ENCODE measurements around the gene RSPH6A. TPM values are rescaled to one million over a fixed set of nuclear protein-coding genes. Genes with fewer than 3 reads are reported as not detected.

RSPH6A gene
- total RNA-seq, 2 experiments from 2014 or later: 0.17 to 0.25 TPM

DNA sequence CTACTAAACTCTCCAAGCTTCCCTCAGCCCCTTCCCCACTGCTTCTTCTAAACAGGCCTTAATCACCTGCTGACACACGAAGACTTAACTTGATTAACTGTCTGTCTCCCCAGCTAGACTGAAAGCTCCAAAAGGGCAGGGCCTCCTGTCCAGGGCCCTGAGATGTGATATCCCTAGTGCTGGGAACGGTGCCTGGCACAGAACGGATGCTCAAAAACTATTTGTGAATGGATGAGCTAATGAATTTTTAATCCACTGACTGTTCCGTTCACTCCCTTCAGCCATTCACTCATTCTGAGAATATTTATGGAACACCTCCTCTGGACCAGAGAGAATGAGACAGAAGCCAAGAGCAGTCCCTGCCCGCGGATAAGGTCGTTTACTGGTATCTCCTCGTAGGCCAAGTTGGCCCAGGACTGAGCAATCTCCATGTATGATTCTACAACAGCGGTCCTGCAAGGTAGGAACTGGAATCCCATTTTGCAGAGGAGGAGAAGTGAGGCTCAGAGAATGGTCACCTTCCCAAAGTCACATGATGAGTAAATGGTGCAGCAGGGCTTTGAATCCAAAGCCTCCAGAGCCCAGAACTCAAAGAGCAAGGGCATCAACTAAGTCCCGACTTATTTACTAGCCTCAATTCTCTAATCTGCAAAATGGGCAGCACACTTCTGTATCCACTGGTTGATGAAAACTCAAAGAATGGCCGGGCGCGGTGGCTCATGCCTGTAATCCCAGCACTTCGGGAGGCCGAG is 25.9 kb downstream of the RSPH6A start:
- H3K4me1 Mint-ChIP-seq (ENCODE audit: low read depth): peaks cover 46% of the 10 kb centered on the region
- ChIA-PET CTCF (interaction anchor here (0.9 to 1.0 kb wide), 2 partner anchors 10 to 19 kb away, joined by 3 to 5 read pairs; no protein-coding TSS in a partner anchor), POLR2A (interaction anchor here (1.1 to 5.5 kb wide), 2 partner anchors 16 to 20 kb away, joined by 4 to 50 read pairs; partner anchors contain the start of gene SIX5)
- ATAC-seq (ENCODE audit: poor library complexity) (no peak), DNase-seq (no peak)
- Histone ChIP-seq H3K9me3 (ENCODE audit: control insufficient read depth in 1 of 2, insufficient read depth in 1 of 2, low read length in 2 of 2) (peaks cover 0 to 4% of the 10 kb centered on the region in 2 experiments), H3K4me3 (ENCODE audit: low read length) (no peak overlapping the region), H3K4me1 (ENCODE audit: insufficient read depth, low read length) (peaks cover 30% of the 10 kb centered on the region), H3K27me3 (ENCODE audit: control insufficient read depth in 1 of 2, insufficient read depth in 2 of 2, low read length in 2 of 2) (peaks cover 0 to 1% of the 10 kb centered on the region in 2 experiments), H3K36me3 (ENCODE audit: insufficient read depth, low read length) (peaks cover 29% of the 10 kb centered on the region), H3K27ac (ENCODE audit: low read depth in 1 of 2, low read length in 2 of 2) (no peak overlapping the region)
- H3K27me3 Mint-ChIP-seq: peaks cover 21% of the 10 kb centered on the region
- H3K4me3 Mint-ChIP-seq: no peak overlapping the region
- H3K36me3 Mint-ChIP-seq (ENCODE audit: low read depth): peaks cover 55% of the 10 kb centered on the region
- intact Hi-C loops (cut with DNase I, micrococcal nuclease): no loop called here
- TF ChIP-seq, protein P1, sequence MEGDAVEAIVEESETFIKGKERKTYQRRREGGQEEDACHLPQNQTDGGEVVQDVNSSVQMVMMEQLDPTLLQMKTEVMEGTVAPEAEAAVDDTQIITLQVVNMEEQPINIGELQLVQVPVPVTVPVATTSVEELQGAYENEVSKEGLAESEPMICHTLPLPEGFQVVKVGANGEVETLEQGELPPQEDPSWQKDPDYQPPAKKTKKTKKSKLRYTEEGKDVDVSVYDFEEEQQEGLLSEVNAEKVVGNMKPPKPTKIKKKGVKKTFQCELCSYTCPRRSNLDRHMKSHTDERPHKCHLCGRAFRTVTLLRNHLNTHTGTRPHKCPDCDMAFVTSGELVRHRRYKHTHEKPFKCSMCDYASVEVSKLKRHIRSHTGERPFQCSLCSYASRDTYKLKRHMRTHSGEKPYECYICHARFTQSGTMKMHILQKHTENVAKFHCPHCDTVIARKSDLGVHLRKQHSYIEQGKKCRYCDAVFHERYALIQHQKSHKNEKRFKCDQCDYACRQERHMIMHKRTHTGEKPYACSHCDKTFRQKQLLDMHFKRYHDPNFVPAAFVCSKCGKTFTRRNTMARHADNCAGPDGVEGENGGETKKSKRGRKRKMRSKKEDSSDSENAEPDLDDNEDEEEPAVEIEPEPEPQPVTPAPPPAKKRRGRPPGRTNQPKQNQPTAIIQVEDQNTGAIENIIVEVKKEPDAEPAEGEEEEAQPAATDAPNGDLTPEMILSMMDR (IDR thresholded peaks at IDR 0.05): no peak
- H3K27ac Mint-ChIP-seq: no peak overlapping the region
- no peaks in the 10 kb centered on the region for H3K9me3 Mint-ChIP-seq

GRCh38 chr19:45786533-45786894 is 28.6 kb downstream of the RSPH6A start:
- ATAC-seq (ENCODE audit: poor library complexity): no peak
- H3K27me3 Mint-ChIP-seq: peaks cover 25% of the 10 kb centered on the region
- peaks cover 11% of the 10 kb centered on the region for H3K4me1 ChIP-seq (ENCODE audit: insufficient read depth, low read length)
- ChIA-PET POLR2A (no interaction called here), CTCF (no interaction called here)
- H3K4me3 ChIP-seq (ENCODE audit: low read length): no peak overlapping the region
- H3K27ac Mint-ChIP-seq: no peak overlapping the region
- H3K4me1 Mint-ChIP-seq (ENCODE audit: low read depth): peaks cover 24% of the 10 kb centered on the region
- H3K36me3 Mint-ChIP-seq (ENCODE audit: low read depth): peaks cover 55% of the 10 kb centered on the region
- peaks cover 29% of the 10 kb centered on the region for H3K36me3 ChIP-seq (ENCODE audit: insufficient read depth, low read length)
- H3K9me3 ChIP-seq (ENCODE audit: control insufficient read depth in 1 of 2, insufficient read depth in 1 of 2, low read length in 2 of 2): peaks cover 0 to 6% of the 10 kb centered on the region in 2 experiments
- intact Hi-C loops (cut with DNase I, micrococcal nuclease): no loop called here
- no peak for DNase-seq
- peaks cover 3 to 9% of the 10 kb centered on the region in 2 experiments for H3K27me3 ChIP-seq (ENCODE audit: control insufficient read depth in 1 of 2, insufficient read depth in 2 of 2, low read length in 2 of 2)
- H3K4me3 Mint-ChIP-seq: no peak overlapping the region
- TF ChIP-seq, protein P1 (IDR thresholded peaks at IDR 0.05): no peak
- H3K27ac ChIP-seq (ENCODE audit: low read depth in 1 of 2, low read length in 2 of 2): no peak overlapping the region
- no peaks in the 10 kb centered on the region for H3K9me3 Mint-ChIP-seq

GRCh38 chr19:45785781-45786532 is 29.2 kb downstream of the RSPH6A start:
- intact Hi-C loops (cut with DNase I, micrococcal nuclease): no loop called here
- ChIA-PET POLR2A (no interaction called here), CTCF (no interaction called here)
- Mint-ChIP-seq H3K27me3 (peaks cover 29% of the 10 kb centered on the region), H3K4me1 (ENCODE audit: low read depth) (peaks cover 20% of the 10 kb centered on the region), H3K27ac (no peak overlapping the region), H3K36me3 (ENCODE audit: low read depth) (peaks cover 50% of the 10 kb centered on the region), H3K4me3 (no peak overlapping the region), H3K9me3 (no peaks in the 10 kb centered on the region)
- DNase-seq: no peak
- Histone ChIP-seq H3K27ac (ENCODE audit: low read depth in 1 of 2, low read length in 2 of 2) (no peak overlapping the region), H3K4me1 (ENCODE audit: insufficient read depth, low read length) (peaks cover 5% of the 10 kb centered on the region), H3K27me3 (ENCODE audit: control insufficient read depth in 1 of 2, insufficient read depth in 2 of 2, low read length in 2 of 2) (peaks cover 8 to 14% of the 10 kb centered on the region in 2 experiments), H3K4me3 (ENCODE audit: low read length) (no peak overlapping the region), H3K9me3 (ENCODE audit: control insufficient read depth in 1 of 2, insufficient read depth in 1 of 2, low read length in 2 of 2) (peaks cover 0 to 8% of the 10 kb centered on the region in 2 experiments), H3K36me3 (ENCODE audit: insufficient read depth, low read length) (peaks cover 29% of the 10 kb centered on the region)
- no peak for ATAC-seq (ENCODE audit: poor library complexity)
- TF ChIP-seq, protein P1 (IDR thresholded peaks at IDR 0.05): no peak

Measured in CD4-positive, alpha-beta T cell (primary cell).